Cardiac muscle cell (in vitro differentiated cells and primary cell): ENCODE measurements around the gene CFAP157. TPM values are rescaled to one million over a fixed set of nuclear protein-coding genes. Genes with fewer than 3 reads are reported as not detected.

Source experiments
- DNase-seq, 2 donors: peaks; one replicate each; pipeline versions ENCODE4 v3.0.0 to v3.0.0-alpha.2; 2010 to 2017; ENCODE audit warnings: low read depth in 1 of 2, low spot score in 1 of 2
- H3K27ac ChIP-seq: fragments of 200-600 bp; sonication (generic); 2 replicates; pipeline ENCODE4 v1.5.1; 2016
- H3K27me3 ChIP-seq: fragments of 200-600 bp; sonication (generic); 2 replicates; pipeline ENCODE4 v1.6.0; 2016; ENCODE audit warnings: control low read depth
- H3K36me3 ChIP-seq: fragments of 200-600 bp; sonication (generic); 2 replicates; pipeline ENCODE4 v1.5.1; 2016; ENCODE audit warnings: control low read depth
- H3K4me1 ChIP-seq: fragments of 200-600 bp; sonication (generic); 2 replicates; pipeline ENCODE4 v1.8.1; 2017; ENCODE audit warnings: low read depth, mild to moderate bottlenecking, mixed run types
- H3K4me3 ChIP-seq: fragments of 200-600 bp; sonication (generic); 2 replicates; pipeline ENCODE4 v1.5.1; 2016; ENCODE audit warnings: mild to moderate bottlenecking
- H3K9me3 ChIP-seq: fragments of 200-600 bp; sonication (generic); 2 replicates; pipeline ENCODE4 v1.5.1; 2017; ENCODE audit warnings: low read depth, mild to moderate bottlenecking, control low read depth
- CTCF ChIP-seq: IDR thresholded peaks from 2 replicates; pipeline ENCODE4 v1.5.1; 2012; ENCODE audit warnings: low read depth, mild to moderate bottlenecking, low read length
- polyA plus RNA-seq: library from polyadenylated mRNA; unstranded; fragments of >200 nt; fragmentation: Nextera tagmentation; extraction: Ambion mirVana; gene quantifications from 2 replicates; pipeline ENCODE4 v1.2.1, GENCODE V29; 2016
- total RNA-seq: library from RNA; depleted of rRNA; stranded (reverse); fragments of >200 nt; gene quantifications from 2 replicates; pipeline ENCODE4 v1.2.3, GENCODE V29; 2016

Gene CFAP157
- total and polyA plus RNA-seq, 2 experiments from 2014 or later: 0.76 to 0.86 TPM

DNA sequence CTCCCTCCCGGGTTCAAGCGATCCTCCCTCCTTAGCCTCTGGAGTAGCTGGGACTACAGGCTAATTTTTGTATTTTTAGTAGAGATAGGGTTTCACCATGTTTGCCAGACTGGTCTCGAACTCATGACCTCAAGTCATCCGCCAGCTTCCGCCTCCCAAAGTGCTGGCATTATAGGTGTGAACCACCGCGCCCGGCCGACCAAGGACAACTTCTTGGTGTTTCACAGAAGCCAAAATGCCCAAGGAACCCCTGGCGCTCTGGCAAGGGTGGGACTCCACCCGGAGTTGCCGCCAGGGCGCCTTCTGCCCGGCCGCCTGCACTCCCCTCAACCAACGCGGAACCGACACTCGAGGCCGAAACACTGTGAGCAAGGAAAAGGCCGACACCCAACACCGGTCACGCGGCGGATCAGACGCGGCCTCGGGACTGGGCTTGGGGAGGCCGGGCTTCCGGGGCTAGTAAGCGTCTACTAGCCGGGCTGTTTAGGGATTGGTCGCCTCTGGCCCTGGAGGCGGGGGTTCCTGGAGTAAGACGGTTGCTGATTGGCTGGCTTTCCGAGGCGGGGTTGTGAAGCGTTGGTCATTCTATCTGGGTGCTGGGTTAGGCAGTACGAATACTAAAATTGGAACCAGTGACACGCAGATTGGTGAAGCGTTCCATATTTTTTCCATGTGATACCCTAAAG, 7.7 kb upstream of the CFAP157 start:
- Histone ChIP-seq H3K4me3 (peak overlapping the region; percentile 6), H3K27ac (peak overlapping the region; percentile 17), H3K36me3 (no peaks in the 10 kb centered on the region), H3K27me3 (no peaks in the 10 kb centered on the region), H3K4me1 (no peaks in the 10 kb centered on the region), H3K9me3 (no peaks in the 10 kb centered on the region)
- peak; percentile 95 to 99 for DNase-seq
- TF ChIP-seq CTCF: no peak

DNA sequence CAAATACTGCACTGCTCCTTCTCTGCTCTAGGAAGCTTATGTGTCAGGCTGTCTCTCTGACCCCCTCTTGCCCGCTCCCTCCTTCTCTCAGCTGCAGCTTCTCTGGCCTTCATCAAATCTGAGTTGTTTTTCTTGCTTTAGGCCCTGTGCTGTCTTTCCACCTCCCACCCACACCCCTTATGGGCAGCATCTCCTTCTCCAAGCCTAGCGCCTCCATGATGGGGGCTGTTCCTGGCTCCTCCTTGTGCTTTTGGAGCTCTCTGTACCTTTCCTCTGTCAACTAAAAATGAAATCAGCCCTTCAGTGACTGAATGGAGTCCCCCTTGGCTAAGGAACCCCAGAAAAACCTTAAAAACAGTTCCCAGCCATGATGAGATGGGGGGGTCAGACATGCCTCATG, 6.6 kb upstream of the CFAP157 start:
- H3K4me1 ChIP-seq: no peaks in the 10 kb centered on the region
- no peaks in the 10 kb centered on the region for H3K27me3 ChIP-seq
- H3K4me3 ChIP-seq: no peak overlapping the region
- no peak for DNase-seq
- H3K36me3 ChIP-seq: no peaks in the 10 kb centered on the region
- no peak overlapping the region for H3K27ac ChIP-seq
- no peaks in the 10 kb centered on the region for H3K9me3 ChIP-seq
- no peak for TF ChIP-seq CTCF

DNA sequence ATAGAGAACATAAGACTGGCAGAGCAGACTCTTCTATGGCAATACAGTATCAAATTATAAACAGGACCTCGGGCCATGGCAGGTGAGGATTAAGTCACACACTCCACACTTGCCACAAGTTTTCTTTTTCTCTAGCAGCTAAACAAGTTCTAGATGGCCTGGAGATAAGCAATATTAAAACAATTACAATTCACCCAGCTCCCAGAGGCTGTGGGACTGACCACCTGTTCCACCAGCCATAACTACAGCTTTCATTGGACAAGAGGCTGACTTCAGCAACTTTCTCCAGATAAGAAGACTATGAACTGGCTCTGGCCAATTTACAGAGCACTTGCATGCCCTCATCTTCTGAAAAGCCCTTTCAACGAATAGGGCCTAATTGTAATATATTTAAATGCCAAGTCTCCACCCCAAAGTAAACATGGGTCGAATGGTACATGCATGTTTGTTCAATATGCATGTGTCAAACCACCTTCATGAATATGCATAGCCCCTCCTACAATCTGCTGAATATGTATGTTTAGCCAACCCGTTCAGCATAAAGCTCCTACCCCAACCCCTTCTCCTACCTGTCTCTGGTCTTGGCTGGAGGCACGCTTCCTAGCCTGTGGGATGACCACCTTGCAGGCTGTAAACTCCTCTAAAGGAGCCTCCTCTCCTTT, 6.1 kb upstream of the CFAP157 start:
- H3K4me1 ChIP-seq: no peaks in the 10 kb centered on the region
- no peaks in the 10 kb centered on the region for H3K9me3 ChIP-seq
- H3K27ac ChIP-seq: no peak overlapping the region
- no peak overlapping the region for H3K4me3 ChIP-seq
- no peak for DNase-seq
- H3K27me3 ChIP-seq: no peaks in the 10 kb centered on the region
- TF ChIP-seq CTCF: no peak
- no peaks in the 10 kb centered on the region for H3K36me3 ChIP-seq

- Histone ChIP-seq H3K4me3 (no peak overlapping the region), H3K27ac (no peak overlapping the region), H3K36me3 (no peaks in the 10 kb centered on the region), H3K4me1 (no peaks in the 10 kb centered on the region), H3K27me3 (no peaks in the 10 kb centered on the region), H3K9me3 (no peaks in the 10 kb centered on the region)
- no peak for TF ChIP-seq CTCF
- no peak for DNase-seq
Measured at GRCh38 chr9:127703289-127703946, 3.4 kb upstream of the CFAP157 start.

DNA sequence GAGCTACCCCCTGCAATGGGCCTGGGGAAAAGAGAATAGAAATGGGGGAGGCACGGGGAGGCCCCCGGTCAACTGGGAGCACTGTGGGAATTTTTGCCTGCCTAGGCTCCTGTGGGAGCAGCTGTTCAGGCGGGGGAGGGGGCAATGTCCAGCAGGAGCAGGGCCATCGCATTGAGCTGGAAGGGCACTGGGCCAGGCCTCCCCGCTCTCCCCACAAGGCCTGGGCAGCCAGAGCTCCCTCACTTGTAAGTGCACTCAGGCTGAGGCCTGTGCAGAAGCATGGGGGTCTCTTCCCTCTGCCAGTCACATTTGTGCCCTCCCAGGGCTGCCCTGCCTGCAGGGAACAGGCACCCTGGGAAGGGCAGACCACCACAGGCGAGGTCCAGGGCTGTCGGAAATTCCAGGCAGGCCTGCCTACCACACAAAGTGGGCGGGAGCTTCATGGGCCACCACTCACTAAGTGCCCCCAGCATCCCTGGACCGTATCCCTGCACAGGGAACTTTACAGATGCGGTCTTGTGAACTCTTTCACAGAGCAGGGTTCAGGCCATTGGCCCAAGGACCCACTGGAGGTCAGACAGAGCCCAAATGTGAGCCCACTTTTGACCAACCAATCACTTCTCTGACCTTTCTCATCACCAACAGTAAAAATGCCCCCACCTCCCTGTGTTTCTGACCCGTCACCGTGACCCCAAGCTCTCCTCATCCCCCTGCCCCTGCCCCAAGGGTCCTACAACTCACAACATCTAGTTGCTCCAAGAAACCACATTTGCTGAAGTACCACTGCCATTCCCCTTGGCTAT, 1.0 kb upstream of the CFAP157 start:
- no peaks in the 10 kb centered on the region for H3K4me1 ChIP-seq
- no peaks in the 10 kb centered on the region for H3K36me3 ChIP-seq
- DNase-seq: no peak
- H3K27me3 ChIP-seq: no peaks in the 10 kb centered on the region
- no peak overlapping the region for H3K27ac ChIP-seq
- no peak overlapping the region for H3K4me3 ChIP-seq
- H3K9me3 ChIP-seq: no peaks in the 10 kb centered on the region
- TF ChIP-seq CTCF: no peak
